ENCODE measurements around the gene MED16.
"Not testable (repeated sequence)": the region's sequence is repeated elsewhere in the genome, so short reads cannot be mapped to it uniquely, and the experiment has no call there.

Gene MED16

DNA sequence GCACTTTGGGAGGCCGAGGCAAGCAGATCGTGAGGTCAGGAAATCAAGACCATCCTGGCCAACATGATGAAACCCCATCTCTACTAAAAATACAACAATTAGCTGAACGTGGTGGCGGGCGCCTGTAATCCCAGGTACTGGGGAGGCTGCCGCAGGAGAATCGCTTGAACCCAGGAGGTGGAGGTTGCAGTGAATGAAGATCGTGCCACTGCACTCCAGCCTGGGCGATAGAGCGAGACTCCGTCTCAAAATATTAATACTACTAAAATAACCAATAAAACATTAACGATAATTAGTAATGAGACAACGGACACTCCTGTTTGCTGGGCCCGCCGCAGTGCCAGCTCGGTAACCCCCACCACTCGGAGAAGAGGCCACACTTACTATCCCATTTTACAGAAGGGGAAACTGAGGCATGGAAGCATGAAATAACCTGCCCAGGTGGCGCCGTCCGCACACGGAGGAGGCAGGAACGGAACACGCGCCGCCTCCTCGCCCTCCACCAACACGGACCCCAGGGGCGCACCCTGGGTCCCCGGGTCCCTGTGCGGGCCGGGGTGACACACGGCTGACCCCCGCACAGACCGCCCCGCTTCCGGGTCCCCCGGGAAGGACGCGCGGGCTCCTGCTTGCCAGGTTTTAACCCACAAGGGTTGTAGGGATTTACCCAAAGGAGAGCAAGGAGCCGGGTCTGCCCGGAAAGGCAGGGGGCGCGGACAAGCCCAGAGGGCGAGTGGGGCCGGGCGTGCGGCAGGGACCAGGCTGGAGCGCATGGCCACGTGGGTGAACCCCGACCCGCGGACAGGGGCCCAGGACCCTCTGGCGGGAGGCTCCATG is 18.4 kb upstream of the MED16 start:
- DNase-seq, result no peak

DNA sequence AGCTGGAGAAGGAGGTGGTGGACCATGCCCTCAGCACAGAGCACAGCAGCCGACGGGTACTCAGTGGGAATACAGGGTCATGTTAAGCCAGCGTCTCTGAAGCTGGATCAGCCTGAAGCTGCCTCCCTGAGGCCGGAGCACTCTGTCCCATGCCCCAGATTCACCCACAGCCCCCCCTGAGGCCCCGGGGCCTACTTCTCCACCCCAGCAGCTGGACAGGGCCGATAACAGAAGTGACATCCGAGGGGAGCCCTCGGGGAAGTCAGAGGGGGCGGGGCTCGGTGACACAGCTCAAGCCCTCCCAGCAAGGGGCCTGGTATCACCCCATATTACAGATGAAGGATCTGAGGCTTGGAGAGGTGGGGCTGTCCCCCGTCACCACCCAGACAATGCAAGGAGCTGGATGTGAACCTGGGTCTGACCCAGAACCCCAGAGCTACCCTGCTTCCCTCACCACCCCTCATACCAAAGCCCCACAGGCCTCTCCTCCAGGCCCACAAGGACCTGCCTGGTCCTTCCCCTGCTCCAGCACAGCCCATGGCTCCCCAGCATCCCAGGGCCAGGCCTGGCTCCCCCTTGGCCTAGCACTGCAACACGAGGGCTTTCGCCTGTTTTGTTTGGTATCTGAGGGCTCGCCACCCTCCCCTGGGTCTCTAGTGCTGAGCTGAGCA is 14.3 kb upstream of the MED16 start:
- DNase-seq, result no peak

DNA sequence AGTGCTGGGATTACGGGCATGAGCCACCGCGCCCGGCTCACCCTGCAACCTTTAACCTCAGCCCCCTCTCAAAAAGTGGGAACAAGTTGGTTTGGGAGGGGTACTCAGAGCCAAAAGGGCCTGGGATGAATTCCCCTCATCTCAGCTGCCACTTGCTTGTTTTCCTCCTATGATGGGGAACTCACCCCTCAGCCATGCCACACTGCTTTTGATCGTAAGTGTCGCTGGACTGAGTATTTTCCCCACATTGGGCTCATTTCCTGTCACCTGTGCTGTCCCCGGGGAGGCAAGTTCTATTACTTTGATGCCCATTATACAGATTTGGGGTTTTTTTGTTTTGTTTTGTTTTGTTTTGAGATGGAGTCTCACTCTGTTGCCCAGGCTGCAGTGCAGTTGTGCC is 13.5 kb upstream of the MED16 start:
- no peak for DNase-seq

DNA sequence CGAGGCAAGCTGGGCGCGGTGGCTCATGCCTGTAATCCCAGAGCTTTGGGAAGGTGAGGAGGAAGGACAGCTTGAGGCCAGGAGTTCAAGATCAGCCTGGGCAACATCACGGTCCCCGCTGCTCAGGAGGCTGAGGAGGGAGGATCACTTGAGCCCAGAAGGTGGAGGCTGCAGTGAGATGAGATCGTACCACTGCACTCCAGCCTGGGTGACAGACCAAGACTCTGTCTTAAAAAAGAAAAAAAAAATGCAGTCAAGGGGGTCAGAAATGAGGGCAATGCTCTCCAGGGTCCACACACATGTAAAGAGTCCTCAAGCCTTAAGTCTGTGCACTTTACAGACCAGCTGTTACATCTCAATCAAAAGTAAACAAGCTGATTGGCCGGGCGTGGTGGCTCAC is 11.6 kb upstream of the MED16 start:
- DNase-seq, result no peak

DNA sequence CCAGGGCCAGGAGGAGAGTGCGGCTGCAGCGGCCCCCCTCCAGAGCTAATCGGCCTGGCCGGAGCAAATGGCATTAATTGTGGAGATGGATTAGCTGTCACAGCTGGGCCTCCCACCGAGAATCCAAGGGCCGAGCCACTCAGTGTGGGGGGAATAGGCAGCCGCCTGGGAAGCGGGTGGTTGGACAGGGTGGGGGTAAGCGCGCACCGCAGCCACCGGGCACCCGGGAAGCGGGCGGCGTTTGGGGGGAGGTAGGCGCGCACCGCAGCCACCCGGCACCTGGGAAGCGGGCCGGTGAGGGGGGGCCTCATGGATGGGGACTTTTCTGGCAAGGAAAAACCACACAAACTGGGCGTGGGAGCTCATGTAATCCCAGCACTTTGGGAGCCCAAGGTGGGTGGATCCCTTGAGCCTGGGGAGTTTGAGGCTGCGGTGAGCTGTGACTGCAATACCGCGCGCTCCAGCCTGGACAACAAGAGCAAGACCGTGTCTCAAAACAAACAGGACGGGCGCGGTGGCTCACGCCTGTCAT is 10.3 kb upstream of the MED16 start:
- no peak for DNase-seq

DNA sequence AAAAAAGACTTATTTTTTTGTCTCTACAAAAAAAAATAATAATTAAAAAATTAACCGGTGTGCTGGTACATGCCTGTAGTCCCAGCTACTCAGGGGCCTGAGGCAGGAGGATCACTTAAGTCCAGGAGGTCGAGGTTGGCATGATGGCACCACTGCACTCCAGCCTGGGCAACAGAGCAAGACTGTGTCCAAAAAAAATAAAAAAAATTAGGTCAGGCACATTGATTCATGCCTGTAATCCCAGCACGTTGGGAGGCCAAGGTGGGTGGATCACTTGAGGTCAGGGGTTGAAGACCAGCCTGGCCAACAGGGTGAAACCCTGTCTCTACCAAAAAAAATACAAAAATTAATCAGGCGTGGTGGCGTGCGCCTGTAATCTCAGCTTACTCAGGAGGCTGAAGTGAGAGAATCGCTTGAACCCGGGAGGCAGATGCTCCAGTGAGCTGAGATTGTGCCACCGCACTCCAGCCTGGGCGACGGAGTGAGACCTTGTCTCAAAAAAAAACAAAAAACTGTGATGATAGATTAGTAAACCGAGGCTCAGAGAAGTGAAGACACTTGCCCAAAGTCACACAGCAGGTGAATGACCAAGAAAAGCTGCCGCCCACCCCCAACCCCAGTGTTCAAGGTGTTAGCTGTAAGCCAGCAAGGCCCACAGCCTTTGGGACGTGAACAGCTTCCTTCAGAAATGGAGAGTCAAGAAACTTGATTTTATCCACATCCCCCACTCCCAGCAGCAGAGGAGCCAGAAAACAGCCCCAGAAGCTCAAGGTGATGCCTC is 9.6 kb upstream of the MED16 start:
- DNase-seq, result no peak

DNA sequence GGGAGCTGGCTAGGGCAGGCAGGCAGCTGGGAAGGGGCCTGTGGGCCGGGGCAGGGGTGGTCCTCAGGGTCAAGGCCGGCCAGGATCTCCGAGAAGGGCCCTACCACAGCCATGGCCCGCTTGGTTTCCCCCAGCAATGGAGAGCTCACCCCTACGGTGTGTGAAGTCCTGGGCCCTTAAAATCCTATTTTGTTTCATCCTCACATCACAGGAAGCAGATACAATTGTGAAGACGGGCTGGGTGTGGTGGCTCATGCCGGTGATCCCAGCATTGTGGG is 9.0 kb upstream of the MED16 start:
- DNase-seq, result no peak

DNA sequence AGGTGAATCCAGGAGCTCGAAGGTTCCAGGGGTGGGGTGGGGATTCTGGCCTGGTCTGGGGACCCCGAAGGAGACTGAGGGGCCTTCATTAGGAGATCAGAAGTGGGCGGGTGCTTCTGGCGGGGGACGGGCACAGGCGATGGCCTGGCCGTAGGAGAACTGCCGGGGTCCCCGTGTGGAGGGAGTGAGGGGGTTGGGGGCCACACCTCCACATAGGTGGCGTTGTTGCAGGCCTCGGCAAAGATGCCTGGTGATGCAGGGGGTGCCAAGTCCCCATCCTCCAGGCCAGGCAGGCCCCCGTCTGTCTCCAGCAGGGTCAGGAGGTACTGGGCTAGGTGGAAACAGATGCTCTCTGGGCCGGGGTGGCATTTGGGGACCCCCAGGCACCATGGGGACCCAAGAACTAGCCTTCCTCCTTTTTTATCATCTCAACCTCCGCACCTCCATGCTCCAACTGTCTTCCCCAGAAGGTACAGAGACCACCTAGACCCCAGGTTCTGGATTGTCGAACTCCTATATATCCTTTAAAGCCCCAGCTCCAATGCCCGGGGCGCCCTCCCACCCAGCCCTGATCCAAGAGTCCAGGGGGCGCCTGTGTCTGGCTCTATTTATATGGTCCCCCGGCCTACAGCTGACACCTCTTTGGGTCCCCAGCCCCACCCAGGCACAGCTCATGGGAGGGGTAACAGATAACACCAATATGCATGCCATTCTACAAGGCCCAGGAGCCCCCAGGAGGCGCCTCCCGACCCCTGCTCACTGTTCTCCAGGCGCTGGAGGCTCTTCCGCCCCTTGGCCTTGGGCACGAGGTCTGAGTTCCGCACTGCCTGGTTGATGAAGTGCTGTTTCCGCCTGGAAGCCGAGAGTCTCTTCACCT is 8.5 kb upstream of the MED16 start:
- no peak for DNase-seq

DNA sequence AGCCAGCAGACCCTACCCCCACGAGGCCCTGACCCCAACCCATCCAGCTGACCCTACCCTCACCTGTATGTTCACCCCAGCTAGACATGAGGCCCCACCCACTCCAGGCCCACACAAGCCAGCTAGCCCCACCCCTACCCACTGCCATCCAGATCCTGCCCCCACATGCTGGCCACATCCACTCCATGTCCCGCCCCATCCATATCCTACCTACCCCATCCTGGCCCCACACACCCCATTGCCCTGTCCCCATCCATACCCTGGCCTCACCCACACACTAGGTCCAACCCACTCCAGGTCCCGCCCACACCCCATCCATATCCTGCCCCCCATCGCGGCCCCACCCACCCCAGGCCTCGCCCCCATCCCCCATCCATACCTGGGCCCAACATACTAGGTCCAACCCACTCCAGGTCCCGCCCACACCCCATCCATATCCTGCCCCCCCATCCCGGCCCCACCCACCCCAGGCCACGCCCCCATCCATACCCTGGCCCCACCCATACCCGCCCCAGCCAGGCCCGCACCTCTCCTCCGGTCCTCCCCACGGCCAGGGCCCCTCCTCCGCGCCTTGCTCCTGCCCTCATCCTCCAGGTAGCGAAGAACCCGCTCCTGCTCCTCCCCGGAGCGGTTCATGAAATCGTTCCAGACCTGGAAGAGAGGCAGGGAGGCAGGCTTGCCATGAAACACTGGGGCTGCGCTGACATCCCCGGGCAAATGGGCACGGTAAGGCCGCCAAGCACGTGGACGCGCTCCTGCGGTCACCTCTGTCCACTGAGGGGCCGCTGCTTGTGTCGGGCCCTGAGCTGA is 7.5 kb upstream of the MED16 start:
- DNase-seq, result no peak

DNA sequence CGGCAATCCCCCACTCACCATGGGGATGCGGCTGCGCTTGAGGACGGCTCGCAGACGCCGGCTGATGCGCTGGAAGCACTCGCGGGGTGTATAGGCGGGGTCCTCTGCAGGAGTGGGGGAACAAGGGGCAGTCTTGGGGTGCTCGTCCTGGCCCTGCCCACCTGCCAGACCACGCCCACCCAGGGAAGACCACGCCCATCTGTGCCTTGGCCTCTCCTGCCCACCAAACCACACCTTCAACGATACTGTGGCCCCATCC is 7.0 kb upstream of the MED16 start:
- DNase-seq, result no peak

DNA sequence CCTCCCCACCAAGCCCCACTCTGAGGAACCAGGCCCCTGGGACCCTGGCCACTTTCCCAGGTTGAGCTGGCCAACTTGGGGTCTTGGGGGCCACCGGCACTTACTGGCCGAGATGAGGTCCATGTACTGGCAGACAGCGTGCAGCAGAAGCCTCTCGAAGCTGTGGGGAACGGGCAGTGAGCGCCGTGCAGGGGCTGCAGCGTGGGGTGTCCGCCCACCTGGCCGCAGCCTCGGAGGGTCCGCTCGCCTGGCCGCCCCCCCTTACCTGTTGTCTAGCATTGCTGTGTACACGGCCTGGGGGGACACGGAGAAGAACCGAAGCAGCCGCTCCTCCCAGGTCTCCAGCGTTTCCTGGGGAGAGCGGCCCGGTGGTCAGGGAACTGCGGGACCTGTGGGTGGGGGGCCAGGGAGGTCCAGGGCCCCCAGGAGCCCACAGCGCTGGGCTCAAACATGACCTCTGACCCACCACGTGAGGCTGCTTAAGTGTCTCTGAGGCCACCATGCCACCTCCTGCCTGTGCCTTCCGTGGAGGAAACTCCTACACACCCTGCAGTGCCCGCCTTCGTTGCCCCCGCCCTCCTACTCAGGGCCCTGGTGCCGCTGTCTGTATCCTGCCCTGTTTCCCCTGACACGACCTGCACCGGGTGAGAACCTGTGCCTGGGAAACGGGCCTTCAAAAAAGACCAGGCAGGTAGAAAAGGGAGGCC is 6.5 kb upstream of the MED16 start:
- DNase-seq, result no peak

DNA sequence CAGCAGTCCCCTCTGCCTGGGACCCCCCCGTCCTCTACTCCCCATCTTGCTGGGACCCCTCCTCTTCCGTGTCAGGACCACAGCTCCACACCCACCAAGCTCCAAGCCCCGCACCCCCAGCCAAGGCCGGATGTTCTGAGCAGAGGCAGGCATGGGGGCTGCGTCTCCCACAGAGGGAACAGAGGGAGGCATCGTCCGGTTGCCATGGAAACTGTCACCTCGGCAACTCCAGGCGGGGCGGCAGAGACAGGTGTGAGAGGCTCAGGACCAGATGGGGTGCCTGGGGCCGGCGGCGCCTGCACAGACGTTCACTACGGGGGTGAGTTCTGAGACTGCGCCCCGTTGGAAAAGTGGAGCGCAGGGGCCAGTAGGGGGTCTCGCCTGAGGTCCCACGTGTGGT is 5.7 kb upstream of the MED16 start:
- DNase-seq, result no peak

DNA sequence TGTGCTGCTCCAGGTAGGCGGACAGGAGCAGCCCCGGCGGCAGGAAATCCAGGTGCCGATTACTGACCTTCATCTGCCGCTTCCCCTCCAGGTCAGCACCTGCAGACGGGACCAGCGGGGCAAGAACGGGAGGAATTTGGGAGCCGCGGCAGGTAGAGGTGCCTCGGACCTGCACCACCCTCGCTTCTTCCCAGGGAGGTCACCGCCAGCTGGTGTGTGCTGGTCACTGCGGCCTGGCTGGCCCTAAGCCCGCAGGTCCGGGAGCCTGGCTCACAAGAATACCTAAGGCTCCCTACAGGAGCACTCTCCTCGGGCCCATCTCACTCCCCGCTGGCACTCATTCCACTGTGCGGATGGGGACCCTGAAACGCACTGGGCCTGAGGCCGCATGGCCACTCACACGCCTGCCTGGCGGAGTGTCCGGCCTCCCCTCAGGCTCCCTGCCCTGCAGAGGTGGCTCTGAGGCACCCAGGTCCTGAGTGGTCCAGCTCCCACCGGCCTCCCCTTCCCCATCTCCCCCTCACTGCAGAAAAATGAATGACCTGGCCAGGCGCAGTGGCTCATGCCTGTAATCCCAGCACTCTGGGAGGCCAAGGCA is 4.6 kb upstream of the MED16 start:
- DNase-seq, result no peak

DNA sequence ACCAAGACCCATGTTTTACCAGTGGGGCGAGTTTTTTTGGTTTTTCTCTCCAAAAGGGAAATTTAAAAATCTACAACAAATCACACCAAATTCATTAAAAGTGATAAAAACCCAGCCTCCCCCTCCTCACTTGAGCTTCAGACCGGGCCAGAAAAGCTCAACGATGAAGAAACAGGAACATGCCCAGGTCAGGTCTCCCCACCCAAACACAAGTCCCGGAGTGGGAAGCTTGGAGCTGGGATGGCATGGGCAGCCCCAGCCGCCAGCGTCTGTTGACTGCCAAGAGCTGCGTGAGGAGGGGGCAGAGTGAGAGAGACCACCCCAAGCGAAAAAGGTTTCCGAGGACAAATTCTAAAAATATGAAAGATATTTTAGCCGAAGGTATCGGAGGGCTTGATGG is 4.0 kb upstream of the MED16 start:
- DNase-seq, result no peak

DNA sequence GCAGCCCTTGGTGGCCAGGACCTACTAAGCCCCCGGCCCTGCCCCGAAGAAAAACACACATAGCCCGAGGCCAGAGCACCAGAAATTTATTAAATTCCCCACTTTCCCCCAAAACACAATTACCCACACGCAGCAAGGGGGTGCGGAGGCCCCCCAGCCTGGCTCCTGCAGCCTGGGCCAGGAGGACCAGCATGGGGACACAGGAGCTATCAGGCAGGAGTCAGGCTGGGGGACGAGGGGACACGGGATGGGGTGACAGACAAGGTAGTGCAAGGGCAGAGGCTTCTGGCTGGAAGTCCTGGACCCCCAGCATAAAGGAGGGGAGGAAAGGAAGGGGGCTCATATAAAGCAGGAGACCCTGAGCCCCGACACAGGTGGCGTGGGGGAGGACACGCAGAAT is 3.4 kb upstream of the MED16 start:
- no peak for DNase-seq

DNA sequence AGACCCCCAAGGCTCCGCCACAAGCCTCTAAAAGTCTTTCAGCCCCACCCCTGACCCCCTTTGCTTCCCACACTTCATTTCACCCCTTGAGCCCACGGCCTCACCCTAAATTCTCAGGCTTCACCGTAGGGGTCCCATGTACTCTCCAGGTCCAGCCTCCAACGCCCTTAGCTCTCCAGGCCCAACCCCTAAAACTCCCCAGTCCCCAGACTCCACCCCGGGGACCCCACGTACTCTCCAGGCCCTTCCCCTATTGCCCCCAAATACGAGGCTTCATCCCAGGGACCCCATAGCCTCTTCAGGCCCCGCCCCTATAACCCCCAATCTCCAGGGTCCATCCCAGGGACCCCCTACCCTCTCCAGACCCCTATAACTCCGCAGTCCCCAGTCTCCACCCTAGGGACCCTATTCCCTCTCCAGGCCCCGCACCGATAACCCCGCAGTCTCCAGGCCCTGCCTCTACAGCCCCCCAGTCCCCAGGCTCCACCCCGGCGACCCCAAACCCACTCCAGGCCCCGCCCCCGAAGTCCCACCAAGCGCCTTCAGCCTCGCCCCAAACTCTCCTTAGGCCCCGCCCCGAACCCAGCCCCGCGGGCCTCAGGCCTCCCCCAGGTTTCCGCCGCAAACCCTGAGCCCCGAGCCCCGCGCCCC is 619 bp downstream of the MED16 start:
- no peak for DNase-seq

DNA sequence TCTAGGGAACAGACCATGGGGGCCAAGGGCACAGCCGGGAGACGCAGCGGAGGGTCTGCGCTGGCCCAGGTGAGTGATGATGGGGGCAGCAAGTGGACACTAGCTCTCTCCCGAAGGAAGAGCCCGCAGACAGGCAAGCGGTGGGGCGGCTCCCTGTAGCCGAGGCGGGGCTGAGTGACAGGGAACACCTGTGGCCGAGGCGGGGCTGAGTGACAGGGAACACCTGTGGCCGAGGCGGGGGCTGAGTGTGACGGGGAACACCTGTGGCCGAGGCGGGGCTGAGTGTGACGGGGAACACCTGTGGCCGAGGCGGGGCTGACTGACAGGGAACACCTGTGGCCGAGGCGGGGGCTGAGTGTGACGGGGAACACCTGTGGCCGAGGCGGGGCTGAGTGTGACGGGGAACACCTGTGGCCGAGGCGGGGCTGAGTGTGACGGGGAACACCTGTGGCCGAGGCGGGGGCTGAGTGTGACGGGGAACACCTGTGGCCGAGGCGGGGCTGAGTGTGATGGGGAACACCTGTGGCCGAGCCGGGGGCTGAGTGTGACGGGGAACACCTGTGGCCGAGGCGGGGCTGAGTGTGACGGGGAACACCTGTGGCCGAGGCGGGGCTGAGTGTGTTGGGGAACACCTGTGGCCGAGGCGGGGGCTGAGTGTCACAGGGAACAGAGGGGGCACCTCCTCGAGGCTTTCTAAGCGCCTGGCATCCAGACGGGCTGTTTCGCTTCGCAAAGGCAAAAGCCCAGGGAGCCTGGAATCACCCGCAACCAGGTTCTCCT is 1.4 kb downstream of the MED16 start:
- DNase-seq, result not testable (repeated sequence)

DNA sequence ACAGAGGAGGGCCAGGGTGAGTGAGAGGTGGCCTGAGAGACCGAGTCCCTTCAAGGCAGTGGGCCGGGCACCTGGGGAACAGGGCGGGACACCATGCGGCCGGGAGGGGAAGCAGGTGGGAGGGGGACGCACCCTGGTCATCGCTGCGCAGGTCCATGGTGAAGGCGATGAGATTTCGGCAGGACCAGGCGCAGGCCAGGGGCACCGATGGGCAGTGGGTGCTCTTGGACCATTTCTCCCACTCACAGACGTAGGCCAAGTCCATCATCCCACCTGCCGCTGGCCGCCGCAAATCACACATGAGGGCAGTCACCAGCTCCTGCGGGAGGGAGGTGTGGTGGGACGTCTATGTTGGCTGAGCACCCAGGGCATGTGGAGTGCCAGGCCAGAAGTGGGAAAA is 2.2 kb downstream of the MED16 start:
- no peak for DNase-seq

DNA sequence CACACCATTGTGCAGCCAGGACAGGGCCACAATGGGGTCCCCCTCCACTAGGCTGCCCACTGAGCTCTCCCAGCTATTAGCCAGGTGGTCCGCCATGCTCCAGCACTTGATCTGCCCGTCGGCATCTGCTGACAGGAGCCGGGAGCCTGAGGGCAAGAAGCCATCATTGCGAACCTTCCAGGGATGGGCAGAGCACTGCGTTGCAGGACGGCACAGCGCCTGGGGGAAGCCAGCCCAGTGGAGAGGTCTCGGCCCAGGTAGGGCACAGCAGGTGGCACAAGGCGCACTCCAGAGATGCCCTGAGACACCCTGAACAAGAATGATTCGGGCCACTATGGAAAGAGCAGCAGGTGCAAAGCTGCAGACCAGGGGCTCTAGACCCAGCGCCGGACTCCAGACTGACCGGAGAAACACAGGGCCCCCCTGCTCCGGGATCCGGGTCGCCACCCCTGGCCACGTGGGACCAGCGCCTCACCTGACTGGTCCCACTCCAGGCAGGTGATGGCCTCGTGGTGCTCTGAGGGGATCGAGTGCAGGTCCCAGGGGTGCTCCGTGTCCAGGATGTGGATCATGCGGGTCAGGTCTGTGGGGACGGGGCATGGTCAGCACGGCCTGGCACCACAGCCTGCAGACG is 3.2 kb downstream of the MED16 start:
- no peak for DNase-seq

Measured in cortex of kidney (tissue), 1 donor.